Measurements from ENCODE around the gene HDAC10. TPM values are rescaled to one million over a fixed set of nuclear protein-coding genes. Genes with fewer than 3 reads are reported as not detected.

The HDAC10 gene
- total and polyA plus RNA-seq, 7 donors: 4.3 to 19.4 (median 13.5) TPM

- H3K36me3 ChIP-seq (ENCODE audit: insufficient read depth in 1 of 2, low read depth in 1 of 2): peaks cover 16 to 92% of the 10 kb centered on the region in 2 donors
- WGBS, 3 donors: 81 to 87% (median 87%) methylated on average over 21 of the region's 21 CpGs
- DNase-seq (peak in 1 of 2 donors; percentile 53), ATAC-seq (no peak)
- no peak for TF ChIP-seq CTCF (IDR thresholded peaks at IDR 0.05)
- intact Hi-C loops (cut with DNase I): no loop called here
- no peak overlapping the region for H3K4me3 ChIP-seq
- no peaks in the 10 kb centered on the region for H3K9me3 ChIP-seq
- no peaks in the 10 kb centered on the region for H3K27me3 ChIP-seq (ENCODE audit: insufficient read depth in 3 of 3, low read length in 2 of 3)
- no peaks in the 10 kb centered on the region for H3K4me1 ChIP-seq
- H3K27ac ChIP-seq: no peak overlapping the region
Observed at GRCh38 chr22:50217543-50218152, 33.4 kb downstream of the HDAC10 start.

GRCh38 chr22:50216684-50217520 is 34.2 kb downstream of the HDAC10 start:
- Histone ChIP-seq H3K27me3 (ENCODE audit: insufficient read depth in 3 of 3, low read length in 2 of 3) (no peaks in the 10 kb centered on the region), H3K36me3 (ENCODE audit: insufficient read depth in 1 of 2, low read depth in 1 of 2) (peaks cover 16 to 92% of the 10 kb centered on the region in 2 donors), H3K4me3 (no peak overlapping the region), H3K4me1 (no peaks in the 10 kb centered on the region), H3K9me3 (no peaks in the 10 kb centered on the region), H3K27ac (no peak overlapping the region)
- intact Hi-C loops (cut with DNase I): no loop called here
- DNase-seq: peak in 1 of 2 donors; percentile 54
- no peak for ATAC-seq
- no peak for TF ChIP-seq CTCF (IDR thresholded peaks at IDR 0.05)
- WGBS, 3 donors: 89 to 92% (median 90%) methylated on average over 55 to 57 of the region's 57 CpGs

GRCh38 chr22:50216055-50216683 is 34.9 kb downstream of the HDAC10 start:
- ATAC-seq (no peak), DNase-seq (no peak)
- peaks cover 16 to 92% of the 10 kb centered on the region in 2 donors for H3K36me3 ChIP-seq (ENCODE audit: insufficient read depth in 1 of 2, low read depth in 1 of 2)
- intact Hi-C loops (cut with DNase I): no loop called here
- H3K9me3 ChIP-seq: no peaks in the 10 kb centered on the region
- WGBS, 3 donors: 84 to 86% (median 85%) methylated on average over 15 of the region's 15 CpGs
- H3K27ac ChIP-seq: no peak overlapping the region
- no peak for TF ChIP-seq CTCF (IDR thresholded peaks at IDR 0.05)
- no peak overlapping the region for H3K4me3 ChIP-seq
- no peaks in the 10 kb centered on the region for H3K27me3 ChIP-seq (ENCODE audit: insufficient read depth in 3 of 3, low read length in 2 of 3)
- H3K4me1 ChIP-seq: no peaks in the 10 kb centered on the region

- Histone ChIP-seq H3K27ac (no peak overlapping the region), H3K9me3 (no peaks in the 10 kb centered on the region), H3K36me3 (ENCODE audit: insufficient read depth in 1 of 2, low read depth in 1 of 2) (peaks cover 15 to 92% of the 10 kb centered on the region in 2 donors), H3K27me3 (ENCODE audit: insufficient read depth in 3 of 3, low read length in 2 of 3) (no peaks in the 10 kb centered on the region), H3K4me1 (no peaks in the 10 kb centered on the region), H3K4me3 (no peak overlapping the region)
- DNase-seq (peak in 1 of 2 donors; percentile 56), ATAC-seq (no peak)
- no peak for TF ChIP-seq CTCF (IDR thresholded peaks at IDR 0.05)
- intact Hi-C loops (cut with DNase I): no loop called here
- WGBS, 3 donors: 62 to 75% (median 65%) methylated on average over 13 to 17 of the region's 17 CpGs
Observed at GRCh38 chr22:50215297-50216054, 35.6 kb downstream of the HDAC10 start.

Data from psoas muscle (tissue), 8 donors.